ENCODE data around the gene RAD51B.
A peak's percentile ranks its signal among the peaks of the same experiment; 100 is the strongest.

The RAD51B gene

DNA sequence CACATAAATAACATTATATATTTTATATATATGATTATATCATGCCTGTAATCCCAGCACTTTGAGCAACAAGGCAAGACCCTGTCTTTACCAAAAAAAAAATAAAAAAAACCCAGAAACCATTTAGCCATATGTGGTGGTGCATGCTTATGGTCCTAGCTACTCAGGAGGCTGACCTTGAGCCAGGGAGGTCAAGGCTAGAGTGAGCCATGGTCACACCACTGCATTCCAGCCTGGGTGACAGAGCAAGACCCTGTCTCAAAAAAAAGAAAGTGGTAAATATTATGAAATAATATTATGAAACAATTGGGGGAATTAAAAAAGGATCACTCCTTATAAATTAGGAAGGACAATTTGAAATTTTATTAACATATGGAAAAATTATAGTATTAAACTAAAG, 16.0 kb downstream of the RAD51B start:
- DNase-seq (ENCODE audit: low read depth), result no peak

- peak; percentile 61 for DNase-seq (ENCODE audit: low read depth)
Measured at GRCh38 chr14:67837011-67837624, 17.5 kb downstream of the RAD51B start.

DNA sequence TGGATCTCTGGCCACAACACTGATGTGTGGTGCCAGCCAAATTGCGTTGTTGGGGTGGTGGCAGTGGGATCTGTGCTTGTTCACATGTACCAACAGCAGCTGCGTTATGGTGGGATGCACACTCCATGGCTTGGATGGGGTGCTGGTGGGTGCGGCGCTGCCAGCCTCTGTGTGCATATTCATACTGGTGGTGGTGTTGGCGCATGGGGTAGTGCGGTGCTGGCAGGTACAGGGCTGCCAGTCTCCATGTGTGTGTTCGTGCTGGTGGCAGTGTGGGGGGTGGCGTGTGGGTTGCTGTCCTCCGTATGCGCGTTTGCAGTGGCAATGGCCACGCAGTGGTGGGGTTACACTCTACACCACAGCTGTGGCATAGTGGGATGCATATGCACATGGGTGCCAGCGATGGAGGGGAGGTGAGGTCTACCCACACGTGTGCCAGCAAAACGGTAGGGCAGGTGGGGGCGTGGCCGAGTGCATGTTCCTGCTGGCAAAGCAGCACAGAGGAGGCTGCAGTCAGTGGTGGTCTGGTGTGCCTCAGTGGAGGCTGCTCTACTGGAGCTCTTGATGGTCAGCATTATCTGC, 26.5 kb downstream of the RAD51B start:
- DNase-seq (ENCODE audit: low read depth), result no peak

GRCh38 chr14:67850066-67850830, 30.7 kb downstream of the RAD51B start:
- DNase-seq (ENCODE audit: low read depth), result no peak

- DNase-seq (ENCODE audit: low read depth), result no peak
Measured at GRCh38 chr14:67851785-67852410, 32.3 kb downstream of the RAD51B start.

DNA sequence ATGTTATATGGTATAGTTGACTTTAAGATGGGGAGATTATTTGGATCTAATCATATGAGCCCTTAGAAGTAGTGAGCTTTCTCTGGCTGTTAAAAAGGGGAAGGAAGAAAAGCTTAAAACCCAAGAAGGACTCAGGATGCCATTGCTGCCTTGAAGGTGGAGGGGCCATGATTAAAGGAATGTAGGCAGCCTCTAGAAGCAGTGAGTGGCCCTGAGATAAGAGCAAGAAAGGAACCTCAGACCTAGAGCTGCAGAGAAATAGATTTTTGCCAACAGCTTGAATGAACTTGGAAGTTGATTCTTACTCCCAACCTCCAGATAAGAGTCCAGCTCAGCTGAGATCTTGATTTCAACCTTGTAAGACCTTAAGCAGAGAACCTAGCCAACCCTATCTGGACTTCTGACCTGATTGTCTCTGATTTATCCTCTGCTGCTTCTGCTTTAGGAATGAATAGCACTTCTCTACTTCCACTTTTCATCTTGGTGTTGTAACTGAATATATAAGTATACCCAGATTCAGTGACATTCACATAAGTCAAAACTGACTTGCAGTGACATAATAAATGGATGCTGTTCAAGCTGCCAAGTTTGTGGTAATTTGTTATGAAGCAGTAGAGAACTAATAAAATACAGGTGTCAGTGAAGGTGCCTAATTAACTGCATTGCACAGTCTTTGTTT, 33.5 kb downstream of the RAD51B start:
- no peak for DNase-seq (ENCODE audit: low read depth)

GRCh38 chr14:67853715-67854114, 34.1 kb downstream of the RAD51B start:
- DNase-seq (ENCODE audit: low read depth), result no peak

- peak; percentile 25 for DNase-seq (ENCODE audit: low read depth)
Measured at GRCh38 chr14:67856827-67857226, 37.2 kb downstream of the RAD51B start.

GRCh38 chr14:67857778-67858350, 38.3 kb downstream of the RAD51B start:
- no peak for DNase-seq (ENCODE audit: low read depth)

DNA sequence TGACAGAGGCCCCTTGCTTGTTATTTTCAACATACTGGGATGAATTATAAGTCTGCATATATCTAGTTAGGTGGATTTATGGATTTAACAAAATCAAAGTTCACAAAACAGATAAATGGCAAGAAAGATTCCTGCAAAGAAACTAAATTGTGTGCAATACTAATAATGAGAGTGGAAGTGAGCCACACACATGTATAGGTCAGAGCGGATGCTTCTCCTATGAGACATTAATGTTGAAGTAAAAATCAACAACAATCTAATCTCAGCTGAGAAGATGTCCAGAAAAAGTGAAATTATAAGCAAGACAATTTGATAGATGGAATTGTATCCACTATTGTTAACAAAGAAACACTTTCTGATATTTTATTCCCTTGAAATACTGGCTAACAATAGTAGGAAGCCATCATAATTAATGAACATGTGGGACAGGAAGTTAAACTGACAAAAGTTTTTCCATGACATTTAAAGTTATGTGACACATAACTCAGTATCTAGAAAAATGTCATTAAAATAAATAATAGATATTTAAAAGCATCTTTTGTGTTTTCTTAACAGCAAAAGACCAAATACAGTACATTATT, 39.7 kb downstream of the RAD51B start:
- no peak for DNase-seq (ENCODE audit: low read depth)

DNA sequence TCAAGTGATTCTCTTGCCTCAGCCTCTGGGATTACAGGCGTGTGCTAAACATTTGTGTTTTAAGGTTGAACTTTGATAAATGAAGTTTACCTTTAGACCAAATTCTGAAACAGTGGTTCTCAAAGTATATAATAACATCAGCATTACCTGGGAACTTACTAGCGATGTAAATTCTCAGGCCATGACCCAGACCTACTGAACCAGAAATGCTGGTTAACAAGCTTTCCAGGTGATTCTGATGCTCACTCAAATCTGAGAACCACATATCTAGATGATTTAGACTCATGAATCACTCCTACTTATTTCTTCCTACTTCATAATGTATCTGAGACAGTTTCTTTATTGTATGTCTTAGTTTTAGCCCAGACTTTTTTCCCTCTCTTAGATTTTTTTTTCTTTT, 43.6 kb downstream of the RAD51B start:
- no peak for DNase-seq (ENCODE audit: low read depth)

DNA sequence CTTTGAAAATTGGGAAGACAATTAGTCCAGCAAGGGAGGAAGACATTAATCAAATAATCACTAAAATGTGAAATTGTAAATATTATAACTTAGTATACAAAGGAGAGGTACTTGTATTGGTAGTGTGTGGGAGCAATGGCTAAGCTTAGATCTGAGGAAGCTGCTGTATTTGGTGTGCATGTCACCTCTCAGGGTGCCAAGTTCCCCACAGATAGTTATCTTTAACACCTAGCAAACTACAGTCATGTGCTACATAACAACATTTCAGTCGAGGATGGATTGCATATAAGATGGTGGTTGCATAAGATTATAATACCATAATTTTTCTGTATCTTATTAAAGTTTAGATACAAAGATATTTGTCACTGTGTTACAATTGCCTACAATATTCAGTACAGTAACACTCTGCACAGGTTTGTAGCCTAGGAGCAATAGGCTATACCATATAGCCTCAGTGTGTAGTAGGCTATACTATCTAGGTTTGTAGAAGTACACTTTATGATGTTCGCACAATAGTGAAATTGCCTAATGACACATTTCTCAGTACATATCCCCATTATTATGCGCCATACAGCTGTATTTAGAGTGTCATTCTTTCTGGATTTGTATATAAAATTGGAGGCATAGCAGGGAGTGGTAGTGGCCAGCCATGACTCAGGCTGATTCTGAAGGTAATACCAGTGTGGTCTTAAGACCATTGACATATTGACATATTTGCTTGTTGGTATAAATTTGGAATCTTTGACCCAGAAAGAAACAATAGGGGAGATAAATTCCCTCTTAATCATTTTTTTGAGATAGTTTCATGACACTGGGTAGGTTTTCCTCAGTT, 55.8 kb downstream of the RAD51B start:
- no peak for DNase-seq (ENCODE audit: low read depth)

DNA sequence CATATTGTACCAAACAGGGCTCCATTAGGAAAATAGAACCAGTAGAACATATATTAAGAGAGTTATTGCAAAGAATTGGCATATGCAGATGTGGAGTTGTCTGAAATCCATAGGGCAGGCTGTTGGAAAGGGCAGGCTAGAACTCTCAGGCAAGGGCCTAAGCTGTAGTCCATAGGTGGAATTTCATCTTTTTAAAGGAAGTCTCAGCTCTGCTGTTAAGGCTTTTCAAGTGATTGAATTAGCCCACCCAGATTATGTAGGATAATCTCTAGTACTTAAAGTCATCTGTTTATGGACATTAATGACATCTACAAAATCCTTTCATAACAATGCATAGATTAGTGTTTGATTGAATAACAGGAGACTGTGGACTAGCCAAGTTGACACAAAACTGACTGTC, 59.4 kb downstream of the RAD51B start:
- DNase-seq (ENCODE audit: low read depth), result no peak

- DNase-seq (ENCODE audit: low read depth), result no peak
Measured at GRCh38 chr14:67881225-67881624, 61.6 kb downstream of the RAD51B start.

DNA sequence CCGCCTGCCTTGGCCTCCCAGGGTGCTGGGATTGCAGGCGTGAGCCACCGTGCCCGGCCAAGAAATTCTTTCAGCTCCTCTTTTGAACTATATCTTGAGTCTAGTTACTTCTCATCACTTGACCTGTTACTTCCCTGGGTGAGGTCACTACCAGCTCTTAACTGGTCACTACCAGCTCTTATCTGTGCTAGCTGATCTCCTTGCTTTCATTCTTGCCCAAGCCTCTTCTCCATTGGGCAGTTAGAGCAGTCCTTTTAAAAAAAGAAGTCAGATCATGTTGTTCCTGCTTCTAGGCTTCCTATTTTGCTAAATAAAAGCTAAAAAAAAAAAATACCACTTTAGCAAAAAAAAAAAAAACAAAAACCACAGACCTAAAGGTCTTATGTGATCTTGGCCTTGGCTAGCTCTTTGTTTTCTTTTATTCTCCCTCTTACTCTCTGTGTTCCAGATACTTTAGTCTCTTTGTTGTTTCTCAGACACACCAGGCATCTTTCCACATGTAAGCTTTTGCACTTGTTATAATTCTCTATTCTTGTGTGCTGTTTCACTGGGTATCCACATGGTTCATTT, 63.5 kb downstream of the RAD51B start:
- no peak for DNase-seq (ENCODE audit: low read depth)

GRCh38 chr14:67883717-67884116, 64.1 kb downstream of the RAD51B start:
- peak; percentile 17 for DNase-seq (ENCODE audit: low read depth)

- no peak for DNase-seq (ENCODE audit: low read depth)
Measured at GRCh38 chr14:67886191-67886590, 66.6 kb downstream of the RAD51B start.

GRCh38 chr14:67887478-67887877, 67.9 kb downstream of the RAD51B start:
- no peak for DNase-seq (ENCODE audit: low read depth)

DNA sequence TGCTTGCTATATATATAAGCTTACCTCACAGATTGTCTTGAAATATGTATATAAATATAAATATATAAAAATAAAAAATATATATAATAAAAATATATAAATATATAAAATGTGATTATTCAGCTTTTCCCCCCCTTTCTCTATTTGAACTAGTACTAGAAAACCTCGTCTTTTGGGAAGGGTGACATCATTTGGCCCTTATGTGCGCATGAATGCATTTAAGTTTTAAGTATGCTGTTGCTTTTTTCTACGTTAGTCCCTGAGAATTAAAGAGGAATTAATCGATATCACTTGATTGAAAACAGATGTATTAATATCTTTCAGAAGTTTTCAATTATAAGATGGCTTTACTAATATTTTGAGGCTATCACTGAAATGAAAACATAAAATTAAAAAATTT, 69.9 kb downstream of the RAD51B start:
- DNase-seq (ENCODE audit: low read depth), result no peak

- DNase-seq (ENCODE audit: low read depth), result no peak
Measured at GRCh38 chr14:67892466-67893100, 73.0 kb downstream of the RAD51B start.

All from stromal cell of bone marrow (primary cell).